ENCODE results near the gene PSKH1.
"Not testable (repeated sequence)": the region's sequence is repeated elsewhere in the genome, so short reads cannot be mapped to it uniquely, and the experiment has no call there.

Gene PSKH1

GRCh38 chr16:67861877-67862276, 31.2 kb upstream of the PSKH1 start:
- Histone ChIP-seq H3K36me3 (ENCODE audit: control insufficient read depth in 1 of 2, insufficient read depth in 2 of 2, low read depth in 1 of 2, low read length in 2 of 2) (peaks cover 16 to 62% of the 10 kb centered on the region in 2 experiments), H3K4me3 (ENCODE audit: insufficient read depth in 1 of 2, low read depth in 1 of 2, low read length in 2 of 2) (no peak overlapping the region), H2BK5ac (ENCODE audit: low read depth, low read length, poor library complexity, severe bottlenecking) (no peak overlapping the region), H2AFZ (ENCODE audit: low read depth, low read length) (no peak overlapping the region), H3K23ac (ENCODE audit: low read length in 2 of 2) (no peak overlapping the region), H3K9me3 (ENCODE audit: control insufficient read depth, low read length) (no peaks in the 10 kb centered on the region), H2BK12ac (ENCODE audit: low read length in 2 of 2) (no peak overlapping the region), H2BK15ac (ENCODE audit: low read depth, poor library complexity, severe bottlenecking) (no peak overlapping the region), H3K4ac (ENCODE audit: low read depth in 1 of 2, low read length in 2 of 2) (no peak overlapping the region), H3K27ac (ENCODE audit: low read length, poor library complexity, severe bottlenecking) (no peak overlapping the region), H3K18ac (ENCODE audit: low read depth in 1 of 2, low read length in 2 of 2) (no peak overlapping the region), H2BK120ac (ENCODE audit: low read depth, low read length) (no peak overlapping the region), H3K27me3 (ENCODE audit: control insufficient read depth in 1 of 2, insufficient read depth in 1 of 2, low read length in 2 of 2) (no peaks in the 10 kb centered on the region), H4K91ac (ENCODE audit: low read length) (no peak overlapping the region), H3K4me1 (ENCODE audit: control insufficient read depth, insufficient read depth, low read depth, low read length) (peaks cover 40% of the 10 kb centered on the region), H3K79me1 (replicated peaks; ENCODE audit: low read length, poor library complexity, severe bottlenecking) (peaks cover 1% of the 10 kb centered on the region), H4K8ac (ENCODE audit: low read length) (no peak overlapping the region), H3K14ac (ENCODE audit: low read length in 2 of 2) (no peak overlapping the region), H3K9ac (ENCODE audit: low read length) (peak overlapping the region; percentile 85), H2AK5ac (ENCODE audit: low read length, severe bottlenecking) (no peak overlapping the region), H3K4me2 (ENCODE audit: low read length, poor library complexity, severe bottlenecking) (no peak overlapping the region)
- WGBS, result 96% methylated on average over 6 of the region's 6 CpGs
- no peak for DNase-seq

- Histone ChIP-seq H3K9ac (ENCODE audit: low read length) (peak overlapping the region; percentile 85), H3K79me1 (replicated peaks; ENCODE audit: low read length, poor library complexity, severe bottlenecking) (peaks cover 6% of the 10 kb centered on the region), H3K9me3 (ENCODE audit: control insufficient read depth, low read length) (no peaks in the 10 kb centered on the region), H2BK5ac (ENCODE audit: low read depth, low read length, poor library complexity, severe bottlenecking) (no peak overlapping the region), H3K23ac (ENCODE audit: low read length in 2 of 2) (no peak overlapping the region), H3K4me2 (ENCODE audit: low read length, poor library complexity, severe bottlenecking) (no peak overlapping the region), H3K14ac (ENCODE audit: low read length in 2 of 2) (no peak overlapping the region), H4K91ac (ENCODE audit: low read length) (no peak overlapping the region), H3K4me1 (ENCODE audit: control insufficient read depth, insufficient read depth, low read depth, low read length) (peaks cover 31% of the 10 kb centered on the region), H2BK120ac (ENCODE audit: low read depth, low read length) (no peak overlapping the region), H3K4ac (ENCODE audit: low read depth in 1 of 2, low read length in 2 of 2) (peak overlapping the region in 1 of 2 experiments; percentile 26), H2AFZ (ENCODE audit: low read depth, low read length) (no peak overlapping the region), H3K36me3 (ENCODE audit: control insufficient read depth in 1 of 2, insufficient read depth in 2 of 2, low read depth in 1 of 2, low read length in 2 of 2) (peaks cover 24 to 70% of the 10 kb centered on the region in 2 experiments), H3K18ac (ENCODE audit: low read depth in 1 of 2, low read length in 2 of 2) (peak overlapping the region in 1 of 2 experiments; percentile 71), H4K8ac (ENCODE audit: low read length) (no peak overlapping the region), H2AK5ac (ENCODE audit: low read length, severe bottlenecking) (no peak overlapping the region), H2BK15ac (ENCODE audit: low read depth, poor library complexity, severe bottlenecking) (no peak overlapping the region), H3K27ac (ENCODE audit: low read length, poor library complexity, severe bottlenecking) (no peak overlapping the region), H3K4me3 (ENCODE audit: insufficient read depth in 1 of 2, low read depth in 1 of 2, low read length in 2 of 2) (peak overlapping the region in 1 of 2 experiments; percentile 65), H2BK12ac (ENCODE audit: low read length in 2 of 2) (peak overlapping the region in 1 of 2 experiments; percentile 34), H3K27me3 (ENCODE audit: control insufficient read depth in 1 of 2, insufficient read depth in 1 of 2, low read length in 2 of 2) (no peaks in the 10 kb centered on the region)
- WGBS, result 87% methylated on average over 11 of the region's 11 CpGs
- peak; percentile 73 for DNase-seq
Observed at GRCh38 chr16:67862623-67863583, 30.2 kb upstream of the PSKH1 start.

- not testable (repeated sequence) for H4K8ac ChIP-seq (ENCODE audit: low read length); H3K27me3 ChIP-seq (ENCODE audit: control insufficient read depth in 1 of 2, insufficient read depth in 1 of 2, low read length in 2 of 2); H2BK5ac ChIP-seq (ENCODE audit: low read depth, low read length, poor library complexity, severe bottlenecking); H3K27ac ChIP-seq (ENCODE audit: low read length, poor library complexity, severe bottlenecking); H2AFZ ChIP-seq (ENCODE audit: low read depth, low read length); H3K14ac ChIP-seq (ENCODE audit: low read length in 2 of 2); DNase-seq; H2BK15ac ChIP-seq (ENCODE audit: low read depth, poor library complexity, severe bottlenecking); H4K91ac ChIP-seq (ENCODE audit: low read length); H3K18ac ChIP-seq (ENCODE audit: low read depth in 1 of 2, low read length in 2 of 2); H3K4me3 ChIP-seq (ENCODE audit: insufficient read depth in 1 of 2, low read depth in 1 of 2, low read length in 2 of 2); H3K23ac ChIP-seq (ENCODE audit: low read length in 2 of 2); H3K4me2 ChIP-seq (ENCODE audit: low read length, poor library complexity, severe bottlenecking); H2AK5ac ChIP-seq (ENCODE audit: low read length, severe bottlenecking); H3K9me3 ChIP-seq (ENCODE audit: control insufficient read depth, low read length); H2BK120ac ChIP-seq (ENCODE audit: low read depth, low read length); H2BK12ac ChIP-seq (ENCODE audit: low read length in 2 of 2); H3K4ac ChIP-seq (ENCODE audit: low read depth in 1 of 2, low read length in 2 of 2)
- Histone ChIP-seq H3K36me3 (ENCODE audit: control insufficient read depth in 1 of 2, insufficient read depth in 2 of 2, low read depth in 1 of 2, low read length in 2 of 2) (peaks cover 34 to 74% of the 10 kb centered on the region in 2 experiments), H3K4me1 (ENCODE audit: control insufficient read depth, insufficient read depth, low read depth, low read length) (peaks cover 28% of the 10 kb centered on the region), H3K79me1 (replicated peaks; ENCODE audit: low read length, poor library complexity, severe bottlenecking) (peaks cover 14% of the 10 kb centered on the region), H3K9ac (ENCODE audit: low read length) (peak overlapping the region; percentile 85)
- WGBS, result 98% methylated on average over 5 of the region's 6 CpGs
Observed at GRCh38 chr16:67864044-67864443, 29.0 kb upstream of the PSKH1 start.

GRCh38 chr16:67864594-67864993, 28.5 kb upstream of the PSKH1 start:
- no peak overlapping the region for H3K4me2 ChIP-seq (ENCODE audit: low read length, poor library complexity, severe bottlenecking)

More at GRCh38 chr16:67864594-67864993, 28.5 kb upstream of the PSKH1 start:
- H3K79me1 ChIP-seq (replicated peaks; ENCODE audit: low read length, poor library complexity, severe bottlenecking), result peaks cover 14% of the 10 kb centered on the region
- no peak for DNase-seq
- H3K27ac ChIP-seq (ENCODE audit: low read length, poor library complexity, severe bottlenecking), result no peak overlapping the region
- no peak overlapping the region for H3K4ac ChIP-seq (ENCODE audit: low read depth in 1 of 2, low read length in 2 of 2)
- no peaks in the 10 kb centered on the region for H3K9me3 ChIP-seq (ENCODE audit: control insufficient read depth, low read length)
- H3K4me3 ChIP-seq (ENCODE audit: insufficient read depth in 1 of 2, low read depth in 1 of 2, low read length in 2 of 2), result no peak overlapping the region
- H4K91ac ChIP-seq (ENCODE audit: low read length), result no peak overlapping the region
- H3K4me1 ChIP-seq (ENCODE audit: control insufficient read depth, insufficient read depth, low read depth, low read length), result peaks cover 28% of the 10 kb centered on the region
- 90% methylated on average over 2 of the region's 2 CpGs for WGBS
- no peaks in the 10 kb centered on the region for H3K27me3 ChIP-seq (ENCODE audit: control insufficient read depth in 1 of 2, insufficient read depth in 1 of 2, low read length in 2 of 2)
- no peak overlapping the region for H3K18ac ChIP-seq (ENCODE audit: low read depth in 1 of 2, low read length in 2 of 2)
- H2AFZ ChIP-seq (ENCODE audit: low read depth, low read length), result no peak overlapping the region
- H3K9ac ChIP-seq (ENCODE audit: low read length), result peak overlapping the region; percentile 28
- no peak overlapping the region for H3K14ac ChIP-seq (ENCODE audit: low read length in 2 of 2)
- no peak overlapping the region for H2BK12ac ChIP-seq (ENCODE audit: low read length in 2 of 2)
- no peak overlapping the region for H2BK15ac ChIP-seq (ENCODE audit: low read depth, poor library complexity, severe bottlenecking)
- no peak overlapping the region for H2BK120ac ChIP-seq (ENCODE audit: low read depth, low read length)
- H2AK5ac ChIP-seq (ENCODE audit: low read length, severe bottlenecking), result no peak overlapping the region
- no peak overlapping the region for H2BK5ac ChIP-seq (ENCODE audit: low read depth, low read length, poor library complexity, severe bottlenecking)
- no peak overlapping the region for H4K8ac ChIP-seq (ENCODE audit: low read length)
- H3K23ac ChIP-seq (ENCODE audit: low read length in 2 of 2), result peak overlapping the region in 1 of 2 experiments; percentile 28
- H3K36me3 ChIP-seq (ENCODE audit: control insufficient read depth in 1 of 2, insufficient read depth in 2 of 2, low read depth in 1 of 2, low read length in 2 of 2), result peaks cover 35 to 78% of the 10 kb centered on the region in 2 experiments
